ENCODE data around the gene FOCAD. TPM values are rescaled to one million over a fixed set of nuclear protein-coding genes. Genes with fewer than 3 reads are reported as not detected.

Gene FOCAD
- total RNA-seq, 4 donors from 2014 or later, result 15.7 to 39.9 (median 25.4) TPM

DNA sequence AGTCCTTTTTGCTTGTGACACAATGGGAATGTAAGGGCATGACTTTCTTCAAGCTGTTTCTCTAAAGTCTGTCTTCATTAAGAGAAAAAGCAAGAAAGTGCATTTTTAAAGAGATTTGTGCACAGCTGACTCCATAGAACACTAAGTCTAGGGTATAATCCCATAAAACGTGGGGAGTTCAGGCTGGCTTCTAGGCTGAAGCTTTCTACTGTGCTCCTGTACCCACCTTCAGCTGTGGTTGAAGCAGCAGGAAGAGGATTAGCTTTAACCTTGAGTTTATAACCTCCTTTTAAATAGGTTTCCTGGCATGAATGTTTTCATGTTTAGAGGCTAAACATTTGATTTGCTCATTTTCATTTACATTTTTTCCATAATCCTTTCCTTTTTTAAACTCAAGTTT, 220.9 kb downstream of the FOCAD start:
- TF ChIP-seq EP300 (IDR thresholded peaks at IDR 0.05) (no peak), POLR2A (IDR thresholded peaks at IDR 0.05) (no peak)
- TF ChIP-seq, protein P1, sequence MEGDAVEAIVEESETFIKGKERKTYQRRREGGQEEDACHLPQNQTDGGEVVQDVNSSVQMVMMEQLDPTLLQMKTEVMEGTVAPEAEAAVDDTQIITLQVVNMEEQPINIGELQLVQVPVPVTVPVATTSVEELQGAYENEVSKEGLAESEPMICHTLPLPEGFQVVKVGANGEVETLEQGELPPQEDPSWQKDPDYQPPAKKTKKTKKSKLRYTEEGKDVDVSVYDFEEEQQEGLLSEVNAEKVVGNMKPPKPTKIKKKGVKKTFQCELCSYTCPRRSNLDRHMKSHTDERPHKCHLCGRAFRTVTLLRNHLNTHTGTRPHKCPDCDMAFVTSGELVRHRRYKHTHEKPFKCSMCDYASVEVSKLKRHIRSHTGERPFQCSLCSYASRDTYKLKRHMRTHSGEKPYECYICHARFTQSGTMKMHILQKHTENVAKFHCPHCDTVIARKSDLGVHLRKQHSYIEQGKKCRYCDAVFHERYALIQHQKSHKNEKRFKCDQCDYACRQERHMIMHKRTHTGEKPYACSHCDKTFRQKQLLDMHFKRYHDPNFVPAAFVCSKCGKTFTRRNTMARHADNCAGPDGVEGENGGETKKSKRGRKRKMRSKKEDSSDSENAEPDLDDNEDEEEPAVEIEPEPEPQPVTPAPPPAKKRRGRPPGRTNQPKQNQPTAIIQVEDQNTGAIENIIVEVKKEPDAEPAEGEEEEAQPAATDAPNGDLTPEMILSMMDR (IDR thresholded peaks at IDR 0.05), result no peak
- no peaks in the 10 kb centered on the region for H3K9me3 ChIP-seq
- H3K27me3 ChIP-seq, result no peaks in the 10 kb centered on the region
- WGBS, 2 donors, result 74 to 86% methylated on average over 1 of the region's 1 CpG
- no peaks in the 10 kb centered on the region for H3K4me1 ChIP-seq
- DNase-seq (ENCODE audit: low spot score in 2 of 2), result no peak
- no peak overlapping the region for H3K4me3 ChIP-seq
- no peak overlapping the region for H3K27ac ChIP-seq
- H3K36me3 ChIP-seq, result no peaks in the 10 kb centered on the region

DNA sequence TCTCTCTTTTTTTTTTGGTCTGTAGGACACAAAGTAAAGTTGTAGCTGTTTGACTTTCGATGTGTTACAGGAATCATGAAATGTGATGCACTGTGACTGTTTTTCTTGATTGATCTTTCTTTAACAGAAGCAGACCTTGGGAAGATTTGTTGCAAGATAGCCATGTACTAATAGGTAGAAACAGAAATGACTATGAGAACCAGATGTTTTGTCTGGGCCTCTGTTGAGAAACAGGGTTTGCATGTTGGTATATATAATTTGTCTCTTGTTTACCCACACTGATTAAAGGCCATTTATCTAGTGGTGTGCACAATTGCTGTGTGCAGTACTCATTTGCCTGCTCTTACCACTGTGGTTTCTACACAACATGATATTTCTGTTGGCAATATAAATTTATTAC, 222.3 kb downstream of the FOCAD start:
- TF ChIP-seq, protein P1 (IDR thresholded peaks at IDR 0.05), result no peak
- TF ChIP-seq EP300 (IDR thresholded peaks at IDR 0.05) (no peak), POLR2A (IDR thresholded peaks at IDR 0.05) (no peak)
- no peaks in the 10 kb centered on the region for H3K4me1 ChIP-seq
- H3K4me3 ChIP-seq, result no peak overlapping the region

DNA sequence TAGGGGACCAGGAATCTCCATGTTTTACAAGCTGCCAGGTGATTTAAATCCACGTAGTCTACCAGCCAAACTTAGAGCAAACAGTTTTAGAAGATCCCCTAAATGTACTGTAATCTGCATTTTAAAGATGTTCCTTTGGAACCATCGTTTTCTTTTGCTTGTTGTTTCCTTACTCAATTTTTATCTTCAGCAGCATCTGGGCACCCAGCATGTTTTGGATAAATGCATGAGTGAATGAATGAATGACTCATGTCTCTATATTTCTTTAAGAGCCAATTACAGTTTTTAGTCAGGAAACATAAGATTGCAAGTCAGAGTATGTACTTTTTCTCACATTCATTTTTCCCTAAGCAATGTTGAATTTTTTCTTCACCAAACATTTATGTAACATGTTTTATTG, 224.4 kb downstream of the FOCAD start:
- no peak for TF ChIP-seq POLR2A (IDR thresholded peaks at IDR 0.05)
- TF ChIP-seq, protein P1 (IDR thresholded peaks at IDR 0.05), result no peak
- no peak for TF ChIP-seq EP300 (IDR thresholded peaks at IDR 0.05)
- 29 to 80% methylated on average over 2 of the region's 2 CpGs for WGBS, 2 donors
- Histone ChIP-seq H3K36me3 (peaks cover 0 to 4% (median 0%) of the 10 kb centered on the region in 3 donors), H3K27me3 (no peaks in the 10 kb centered on the region), H3K9me3 (no peaks in the 10 kb centered on the region), H3K27ac (no peak overlapping the region), H3K4me3 (no peak overlapping the region), H3K4me1 (no peaks in the 10 kb centered on the region)
- no peak for DNase-seq (ENCODE audit: low spot score in 2 of 2)

More for the DNA sequence above, 222.3 kb downstream of the FOCAD start:
- 79 to 87% methylated on average over 1 of the region's 1 CpG for WGBS, 2 donors
- Histone ChIP-seq H3K36me3 (no peaks in the 10 kb centered on the region), H3K9me3 (no peaks in the 10 kb centered on the region), H3K27ac (no peak overlapping the region), H3K27me3 (no peaks in the 10 kb centered on the region)
- no peak for DNase-seq (ENCODE audit: low spot score in 2 of 2)

DNA sequence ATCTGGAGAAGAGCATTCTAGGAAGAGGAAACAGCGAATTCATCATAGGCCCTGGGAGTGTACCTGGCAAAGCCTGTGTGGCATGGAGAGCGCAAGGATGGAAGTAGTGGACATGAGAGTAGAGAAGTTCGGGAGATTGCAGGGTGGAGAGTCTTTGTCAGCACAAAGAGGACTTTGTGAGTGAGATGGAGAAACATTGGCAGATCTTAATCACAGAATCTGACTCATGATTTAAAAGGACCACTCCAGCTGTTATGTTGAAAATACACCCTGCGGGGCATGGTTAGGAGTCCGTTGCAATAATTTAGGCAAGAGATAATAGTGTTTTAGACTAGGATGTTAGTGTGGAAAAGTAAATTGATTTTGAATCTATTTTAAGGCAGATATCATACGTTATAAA, 230.5 kb downstream of the FOCAD start:
- Histone ChIP-seq H3K4me1 (no peaks in the 10 kb centered on the region), H3K27ac (no peak overlapping the region), H3K4me3 (no peak overlapping the region), H3K36me3 (peaks cover 0 to 27% (median 0%) of the 10 kb centered on the region in 3 donors), H3K27me3 (no peaks in the 10 kb centered on the region), H3K9me3 (no peaks in the 10 kb centered on the region)
- DNase-seq (ENCODE audit: low spot score in 2 of 2), result no peak
- WGBS, 2 donors, result 72 to 79% methylated on average over 6 of the region's 6 CpGs
- TF ChIP-seq, protein P1 (IDR thresholded peaks at IDR 0.05), result no peak
- no peak for TF ChIP-seq EP300 (IDR thresholded peaks at IDR 0.05)
- TF ChIP-seq POLR2A (IDR thresholded peaks at IDR 0.05), result no peak

DNA sequence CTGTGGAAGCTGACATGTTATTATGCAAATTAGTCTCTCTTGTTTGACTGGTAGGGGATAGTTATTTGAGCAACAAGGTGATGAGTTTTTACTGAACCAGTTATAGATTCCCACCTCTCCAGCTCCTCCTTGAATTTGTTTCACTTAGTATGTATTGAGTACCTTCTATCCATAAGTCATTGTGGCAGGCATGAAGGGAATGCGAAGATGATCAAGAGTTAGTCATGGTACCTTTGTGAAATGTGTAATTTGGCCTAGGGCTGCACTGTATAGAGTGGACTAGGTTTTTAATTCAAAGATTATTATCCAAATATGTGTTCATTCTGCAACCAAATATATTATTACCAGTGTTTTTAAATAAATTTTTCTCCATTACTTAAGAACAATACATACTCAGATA, 237.3 kb downstream of the FOCAD start:
- Histone ChIP-seq H3K9me3 (no peaks in the 10 kb centered on the region), H3K4me3 (no peak overlapping the region), H3K36me3 (peaks cover 0 to 21% (median 0%) of the 10 kb centered on the region in 3 donors), H3K27me3 (no peaks in the 10 kb centered on the region), H3K27ac (no peak overlapping the region), H3K4me1 (no peaks in the 10 kb centered on the region)
- 90 to 96% methylated on average over 1 of the region's 1 CpG for WGBS, 2 donors
- TF ChIP-seq, protein P1 (IDR thresholded peaks at IDR 0.05), result no peak
- TF ChIP-seq EP300 (IDR thresholded peaks at IDR 0.05), result no peak
- no peak for TF ChIP-seq POLR2A (IDR thresholded peaks at IDR 0.05)
- DNase-seq (ENCODE audit: low spot score in 2 of 2), result no peak
